HG02571 (cell line): Measurements from ENCODE around the gene GFRA4.

Experiments used
- ATAC-seq: cut with Tn5 transposase; IDR thresholded peaks from one replicate; pipeline ENCODE4 v1.9.1; 2021; ENCODE audit warnings: mild to moderate bottlenecking, moderate library complexity; ENCODE audit not compliant: unreplicated experiment

Gene GFRA4

DNA sequence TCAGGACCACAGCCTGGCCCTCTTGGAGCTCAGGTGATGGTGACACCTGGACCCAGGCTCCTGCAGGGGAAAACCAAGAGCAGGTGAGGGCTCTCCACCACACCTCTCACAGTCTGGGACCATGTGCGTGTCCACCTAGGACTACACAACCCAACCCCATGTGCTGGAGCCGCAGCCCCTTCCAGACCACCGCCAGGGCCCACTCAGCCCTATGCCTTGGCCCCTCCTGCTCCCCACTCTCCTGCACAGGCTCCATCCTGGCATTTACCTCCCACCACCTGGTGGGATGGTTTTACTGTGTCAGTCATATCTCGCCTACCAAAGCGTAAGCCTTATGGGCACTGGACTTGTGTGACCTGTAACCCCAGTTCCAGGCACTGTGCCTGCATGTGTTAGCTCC lies 31.7 kb upstream of the GFRA4 start:
- no peak for ATAC-seq

DNA sequence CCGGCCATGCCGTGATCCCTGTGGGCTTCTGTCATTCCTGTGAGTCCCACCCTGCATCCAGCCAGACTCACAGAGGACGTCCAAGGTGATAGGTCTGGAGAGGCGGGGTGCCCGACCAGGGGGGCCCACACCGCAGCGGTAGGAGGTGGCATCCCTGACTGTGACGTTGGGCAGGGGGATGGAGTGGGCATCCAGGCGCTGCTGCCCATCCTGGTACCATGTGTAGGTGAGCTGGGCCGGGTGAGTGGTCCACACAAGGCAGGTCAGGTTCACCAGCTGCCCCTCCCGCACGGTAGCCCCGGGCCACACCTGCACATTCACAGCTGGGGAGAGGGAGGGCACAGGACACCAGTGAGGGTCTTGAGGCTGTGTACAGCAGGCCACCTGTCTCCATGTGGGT lies 30.2 kb upstream of the GFRA4 start:
- ATAC-seq: no peak

DNA sequence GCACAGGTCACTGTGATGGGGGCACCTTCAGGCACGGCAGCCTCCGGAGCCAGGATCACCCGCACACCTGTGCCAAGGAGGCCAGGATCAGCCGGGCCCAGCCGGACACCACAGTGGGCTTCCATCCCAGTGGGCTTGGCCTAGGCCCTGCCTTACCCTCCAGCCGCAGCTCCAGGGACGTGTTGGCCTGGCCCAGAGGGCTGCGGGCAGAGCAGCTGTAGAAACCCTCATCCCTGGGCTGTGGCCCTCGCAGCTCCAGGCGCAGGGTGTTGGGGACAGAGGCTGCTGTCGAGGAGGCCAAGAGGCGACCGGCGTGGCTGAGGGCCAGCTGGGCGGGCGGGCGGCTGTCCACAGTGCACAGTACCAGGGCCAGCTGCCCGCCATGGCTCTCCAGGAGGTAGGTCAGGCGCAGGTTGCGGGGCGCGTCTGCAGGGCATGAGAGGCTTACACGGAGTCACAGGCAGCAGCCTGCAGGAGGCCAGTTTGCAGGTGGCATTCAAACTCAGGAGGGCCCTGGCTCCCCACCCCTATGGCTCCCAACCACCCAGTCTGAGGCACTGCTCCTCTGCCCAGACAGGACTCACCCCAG lies 29.6 kb upstream of the GFRA4 start:
- ATAC-seq: no peak

DNA sequence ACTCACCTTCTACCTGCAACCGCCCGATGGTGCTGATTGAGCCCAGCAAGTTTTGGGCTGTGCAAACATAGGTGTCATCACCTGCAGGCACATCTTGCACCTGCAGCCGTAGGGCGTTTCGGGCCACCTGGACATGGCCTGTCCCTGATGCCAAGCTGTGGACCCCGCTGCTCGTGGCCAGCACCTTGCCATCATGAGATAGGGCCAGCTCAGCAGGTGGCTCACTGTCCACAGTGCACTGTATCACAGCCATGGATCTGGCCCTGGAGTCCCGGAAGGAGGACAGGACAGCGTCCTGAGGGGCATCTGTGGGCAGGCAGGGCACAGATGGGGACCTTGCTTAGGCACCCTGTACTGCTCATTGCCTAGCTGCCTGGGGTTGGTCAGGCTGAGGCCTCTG lies 28.7 kb upstream of the GFRA4 start:
- no peak for ATAC-seq

DNA sequence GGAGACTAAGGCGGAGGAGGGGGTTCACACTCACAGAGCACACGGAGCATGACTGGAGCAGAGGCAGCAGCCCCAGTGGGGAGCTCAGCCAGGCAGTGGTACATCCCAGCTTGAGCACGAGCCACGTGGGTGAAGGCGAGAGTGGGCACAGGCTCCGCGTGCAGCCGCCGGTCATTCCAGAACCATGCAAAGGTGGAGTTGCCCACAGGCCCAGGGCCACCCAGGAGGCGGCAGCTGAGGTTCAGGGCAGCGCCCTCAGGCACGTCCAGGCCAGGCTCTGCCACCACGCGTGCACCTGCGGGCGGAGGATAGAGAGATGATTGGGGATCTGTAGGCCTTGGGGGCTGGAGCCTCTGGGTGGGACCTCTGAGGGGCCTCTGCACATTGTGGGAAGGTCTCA lies 28.1 kb upstream of the GFRA4 start:
- no peak for ATAC-seq

DNA sequence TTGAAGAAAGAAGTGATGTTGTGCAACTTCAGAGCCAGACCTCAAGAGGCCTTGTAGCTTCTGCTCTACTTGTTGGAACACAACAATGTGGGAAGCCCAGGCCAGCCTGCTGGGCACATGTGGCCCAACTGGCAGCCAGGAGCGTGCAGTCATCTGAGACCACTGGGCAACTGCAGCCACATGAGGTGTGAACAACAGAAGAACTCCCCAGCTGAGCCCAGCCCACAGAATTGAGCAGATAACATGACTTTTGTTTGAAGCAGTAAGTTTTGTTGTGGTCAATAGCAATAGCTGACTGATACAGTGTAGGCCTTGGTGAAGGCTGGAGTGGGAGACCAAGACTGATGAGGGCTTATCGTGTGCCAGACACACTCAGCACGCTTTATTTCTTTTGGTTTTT lies 27.2 kb upstream of the GFRA4 start:
- ATAC-seq: no peak

DNA sequence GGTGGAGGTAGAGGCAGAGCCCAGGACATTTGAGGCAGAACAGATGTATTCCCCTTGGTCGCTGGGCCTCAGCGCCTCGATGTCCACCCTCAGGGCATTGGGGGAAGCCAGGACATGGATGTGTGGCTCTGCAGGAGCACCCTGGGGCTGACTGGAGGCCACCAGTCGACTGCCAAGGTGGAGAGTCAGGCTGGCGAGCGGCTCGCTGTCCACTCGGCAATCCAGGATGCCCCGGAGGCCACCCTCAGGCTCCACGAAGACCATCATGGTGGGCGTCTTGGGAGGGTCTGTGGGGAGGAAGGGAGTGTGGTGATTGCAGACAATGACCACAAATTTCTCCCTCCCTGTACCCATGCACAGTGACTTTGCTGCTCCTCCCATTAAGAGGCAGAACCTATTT lies 26.8 kb upstream of the GFRA4 start:
- ATAC-seq: no peak

DNA sequence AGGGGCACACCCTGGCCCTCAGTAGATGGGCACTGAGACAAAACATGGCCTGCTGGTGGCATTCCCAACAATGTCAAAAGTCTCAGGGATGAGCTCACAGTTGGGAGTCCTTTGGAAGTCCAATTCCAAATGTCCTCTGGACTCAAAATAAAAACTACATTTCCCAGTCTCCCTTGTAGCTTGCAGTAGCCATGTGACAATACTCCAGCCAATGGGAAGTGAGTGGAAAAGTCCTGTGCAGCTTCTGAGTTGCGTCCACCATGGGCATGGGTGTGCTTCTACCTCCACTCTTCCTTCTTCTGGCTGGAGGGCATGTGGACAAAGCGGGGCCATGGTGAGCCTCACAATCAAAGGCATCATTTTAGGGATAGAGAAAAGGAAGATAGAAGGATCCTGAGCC lies 24.5 kb upstream of the GFRA4 start:
- ATAC-seq: no peak

DNA sequence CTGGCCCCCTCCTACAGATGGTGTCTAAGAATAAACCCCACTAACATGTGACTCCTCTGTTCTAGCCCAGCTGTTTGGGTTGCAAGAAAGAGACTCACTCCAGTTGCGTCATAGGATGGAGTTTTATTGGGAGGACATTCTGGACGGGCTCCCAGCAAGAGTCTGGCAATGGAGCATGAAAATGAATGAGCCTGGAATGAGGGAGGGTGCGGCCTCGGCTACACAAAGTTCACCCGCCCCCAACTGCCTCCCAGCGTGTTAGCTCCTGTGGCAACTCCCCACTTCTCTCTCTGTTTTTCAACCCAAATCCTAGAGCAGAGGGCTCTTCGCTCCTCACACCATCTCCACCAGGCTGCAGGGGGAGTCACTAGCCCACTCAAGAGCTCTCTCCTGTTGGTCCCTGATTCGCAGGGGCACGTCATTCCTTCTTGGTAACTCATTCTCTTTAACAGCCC lies 23.7 kb upstream of the GFRA4 start:
- ATAC-seq: no peak

DNA sequence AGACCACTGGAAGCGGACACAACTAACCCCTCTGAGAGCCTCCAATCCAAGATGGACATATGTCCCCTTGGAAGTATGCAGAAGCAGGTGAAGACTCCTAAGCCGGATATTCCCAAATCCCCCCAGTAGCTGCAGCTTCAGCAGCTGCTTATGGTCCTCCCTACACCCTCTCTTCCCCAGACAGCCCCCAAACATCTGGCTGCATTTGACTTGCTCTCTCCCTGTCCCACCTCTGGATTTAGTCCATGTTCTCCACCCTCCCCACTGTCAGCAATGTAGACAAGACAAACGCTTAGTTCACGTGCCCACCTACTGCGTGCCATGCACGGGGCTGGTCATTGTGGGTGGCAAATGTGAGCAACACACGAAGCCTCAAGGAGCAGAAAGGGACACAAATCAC lies 23.2 kb upstream of the GFRA4 start:
- ATAC-seq: no peak

DNA sequence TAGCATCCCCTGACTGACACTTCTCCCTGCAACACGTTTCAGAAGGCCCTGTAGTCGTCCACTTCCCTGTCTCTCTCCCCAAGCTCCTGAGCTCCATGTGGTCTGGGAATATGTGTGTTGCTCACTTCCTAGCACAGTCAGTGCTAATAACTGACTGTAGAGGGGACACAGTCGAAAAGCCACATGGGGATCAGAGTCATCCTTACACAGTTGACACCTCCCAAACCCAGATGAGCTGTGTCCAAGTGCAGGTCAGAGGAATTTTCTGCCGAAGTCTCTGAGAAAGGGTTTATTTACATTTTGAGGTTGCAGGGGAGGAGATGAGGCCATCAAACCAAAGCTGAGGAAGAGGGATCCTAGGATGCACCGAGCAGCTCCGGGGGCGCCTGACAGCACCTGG lies 22.1 kb upstream of the GFRA4 start:
- ATAC-seq: no peak

DNA sequence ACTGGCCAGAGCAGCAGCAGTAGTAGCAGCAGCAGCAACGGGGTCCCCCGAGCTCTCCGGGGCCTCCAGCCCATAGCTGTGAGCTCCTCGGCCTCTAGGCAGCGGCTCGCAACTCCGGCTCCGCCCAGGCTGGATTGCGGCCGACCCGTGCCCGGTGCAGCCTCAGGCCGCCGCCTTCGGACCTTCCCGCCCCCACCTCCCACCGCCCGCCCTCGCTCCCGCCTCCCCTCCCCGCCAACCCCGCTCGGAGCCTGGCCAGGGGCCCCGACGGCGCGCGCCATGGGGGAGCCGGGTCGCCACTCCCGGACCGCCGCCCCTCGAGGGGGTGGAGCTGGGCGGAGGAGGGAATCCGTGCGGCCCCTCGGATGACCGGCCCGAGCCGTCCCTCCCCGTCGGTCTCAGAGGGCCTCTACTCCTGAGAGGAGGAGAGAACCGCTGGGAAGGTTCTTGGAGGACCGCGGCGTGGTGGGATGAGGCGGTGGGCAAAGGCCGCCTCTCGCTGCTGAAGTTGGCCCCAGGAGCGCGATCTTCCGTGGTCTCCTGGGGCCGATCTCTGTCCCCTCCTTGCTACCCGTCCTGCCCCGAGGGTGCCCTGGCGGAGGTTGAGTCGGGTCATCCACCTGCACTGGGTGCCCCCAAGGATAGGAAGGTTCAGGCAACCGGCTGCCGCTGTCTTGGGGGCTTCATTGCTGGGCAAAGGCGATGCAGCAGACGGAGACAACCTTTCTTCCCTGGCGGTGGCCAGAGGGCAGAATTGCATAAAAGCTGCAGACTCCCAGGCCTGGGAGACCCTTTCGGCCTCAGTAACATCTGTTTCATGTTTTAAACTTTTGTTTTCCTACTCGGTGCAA lies 19.0 kb upstream of the GFRA4 start, which contains the start of gene ADAM33:
Gene ADAM33, minus strand, starts transcription at position 80 of the 851 bp plus-strand sequence. Its CDS starts 6 bp downstream, at position 74.
- ATAC-seq: no peak

DNA sequence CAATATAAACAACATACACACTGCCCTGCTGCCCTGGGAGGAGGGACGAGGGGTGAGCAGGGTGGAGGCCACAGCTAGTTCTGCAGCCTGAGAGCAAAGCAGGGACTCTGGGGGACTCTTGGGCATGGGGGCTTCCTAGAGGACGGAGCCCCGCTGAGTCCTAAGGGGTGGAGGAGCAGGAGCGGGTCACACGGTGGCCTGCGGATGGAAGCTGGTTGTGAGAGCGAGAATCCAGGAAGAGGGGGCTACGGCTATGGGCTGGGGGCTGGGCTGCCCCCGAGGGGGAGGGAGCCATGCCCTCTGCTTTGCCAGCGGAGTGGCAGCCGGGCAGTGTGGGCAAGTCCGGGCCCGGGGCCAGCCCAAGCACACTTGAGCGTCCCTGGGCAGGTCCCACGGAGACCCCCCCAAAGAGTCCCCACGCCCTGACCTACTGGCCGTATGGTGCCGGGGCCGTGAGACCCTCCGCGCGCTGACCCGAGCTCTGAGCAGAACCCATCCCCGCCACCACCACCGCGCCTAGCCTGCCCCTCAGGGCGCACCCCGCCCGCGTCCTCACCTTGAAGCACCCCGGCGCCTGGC lies 18.2 kb upstream of the GFRA4 start:
- ATAC-seq: no peak

DNA sequence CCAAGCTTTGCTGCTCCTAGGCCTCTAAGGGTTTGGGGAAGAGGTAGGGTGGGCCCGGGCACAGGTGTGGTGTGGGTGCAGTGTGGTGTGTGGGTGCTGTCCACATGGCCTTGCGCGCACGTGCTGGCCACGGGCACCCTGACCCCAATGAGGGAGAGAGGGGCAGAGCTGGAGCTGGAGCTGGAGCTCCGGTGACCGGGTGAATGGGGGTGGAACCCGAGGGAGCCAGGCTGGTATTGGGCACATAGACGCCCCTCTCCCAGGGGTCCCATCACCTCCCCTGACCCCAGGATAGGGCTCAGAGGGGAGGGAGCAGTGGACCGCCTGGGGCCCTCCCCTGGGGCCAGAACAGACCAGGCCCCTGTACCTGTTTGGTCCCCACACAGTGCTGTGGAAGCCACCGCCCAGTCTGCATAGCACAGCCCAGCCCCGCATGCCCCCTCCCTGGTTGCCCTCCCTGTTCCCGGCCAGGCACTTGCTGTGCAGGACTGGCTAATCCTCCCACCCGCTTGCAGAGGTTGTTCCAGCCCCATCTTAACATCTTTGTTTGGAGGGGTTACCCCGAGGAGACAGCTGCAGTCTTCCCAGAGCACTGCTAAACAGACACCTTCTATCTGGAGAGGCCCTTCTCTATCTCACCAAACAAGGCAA lies 17.6 kb upstream of the GFRA4 start:
- no peak for ATAC-seq

DNA sequence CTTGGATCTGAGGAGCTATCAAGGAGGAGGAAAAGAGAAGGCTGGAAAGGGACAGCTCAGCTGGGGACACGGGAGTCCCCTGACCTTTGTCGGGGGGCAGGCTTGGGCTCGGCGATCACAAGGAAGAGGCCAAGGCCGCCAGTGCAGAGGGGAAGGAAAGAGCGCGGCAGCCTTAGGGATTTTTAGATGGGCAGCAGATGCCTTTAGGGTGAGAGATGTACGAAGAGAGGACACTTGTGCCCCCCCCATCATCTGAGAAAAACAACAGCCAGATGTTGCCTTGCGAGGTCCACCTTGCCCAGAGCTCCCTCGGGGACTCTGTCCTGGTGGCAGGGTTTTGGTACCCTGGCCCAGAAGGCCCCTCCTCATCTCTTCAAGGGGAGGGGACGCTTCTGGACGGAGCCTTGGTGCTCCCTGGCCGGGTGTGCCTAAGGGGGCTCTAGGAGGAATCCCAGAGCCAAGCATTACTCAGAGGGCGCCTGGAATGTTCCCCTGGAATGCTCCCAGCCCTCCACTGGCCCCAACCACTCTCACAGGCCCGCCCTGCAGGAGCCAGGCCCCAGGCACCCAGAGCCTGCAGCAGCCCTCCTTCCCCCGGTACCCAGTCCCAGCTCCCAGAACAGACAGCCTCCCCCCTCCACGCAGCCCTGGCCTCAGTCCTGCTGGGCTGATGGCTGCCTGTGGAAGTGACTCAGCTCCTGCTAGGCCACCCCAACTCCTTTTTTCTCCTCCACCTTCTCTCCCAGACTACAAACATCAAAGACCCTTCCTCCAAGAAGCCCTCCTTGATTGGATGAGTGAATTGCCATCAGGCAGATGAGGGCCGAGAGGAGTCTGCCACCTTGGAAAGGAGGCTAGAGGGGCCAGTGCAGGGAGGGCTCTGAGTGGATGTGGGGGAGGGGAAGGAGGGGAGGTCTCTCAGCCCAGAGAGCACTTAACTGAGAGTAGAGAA lies 16.8 kb upstream of the GFRA4 start:
- no peak for ATAC-seq

DNA sequence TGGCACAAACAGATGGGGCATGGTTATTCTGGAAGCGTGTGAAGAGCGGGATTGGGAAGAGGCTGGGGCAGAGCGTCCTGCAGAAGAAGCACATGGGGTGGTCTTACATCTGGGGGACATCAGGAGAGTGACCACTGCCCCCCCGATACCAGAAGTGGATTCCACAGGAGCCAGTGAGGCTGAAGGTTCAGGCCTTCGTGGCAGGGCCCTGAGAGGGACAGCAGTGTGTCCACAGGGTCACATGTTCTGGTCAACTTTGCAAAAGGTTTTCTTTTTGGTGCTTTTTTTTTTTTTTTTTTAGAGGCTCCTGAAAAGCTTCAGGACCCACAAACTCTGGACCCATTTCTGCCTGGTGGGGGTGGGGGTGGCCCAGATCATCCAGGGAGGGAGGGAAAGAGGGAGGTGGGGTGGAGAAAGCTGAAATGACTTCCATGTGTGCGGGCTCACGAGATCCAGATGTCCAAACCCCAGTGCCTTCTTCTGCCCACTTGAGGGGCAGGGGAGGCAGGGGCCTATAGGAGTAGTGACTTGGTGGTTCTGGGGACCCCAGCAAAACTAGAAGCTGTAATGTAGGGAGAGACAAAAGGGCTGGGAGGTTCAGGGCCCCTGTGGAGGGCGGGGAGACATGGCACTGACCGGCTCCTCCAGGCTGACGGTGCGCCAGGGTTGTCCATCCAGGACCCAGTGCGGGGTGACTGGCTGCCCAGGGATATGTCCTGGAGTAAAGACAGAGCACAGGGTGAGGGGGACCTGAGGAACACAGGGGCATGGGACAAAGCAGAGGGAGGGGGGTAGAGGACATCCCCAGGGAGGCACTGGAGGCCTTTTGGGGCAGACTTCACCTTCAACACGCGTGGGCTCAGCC lies 15.9 kb upstream of the GFRA4 start:
- ATAC-seq: no peak

DNA sequence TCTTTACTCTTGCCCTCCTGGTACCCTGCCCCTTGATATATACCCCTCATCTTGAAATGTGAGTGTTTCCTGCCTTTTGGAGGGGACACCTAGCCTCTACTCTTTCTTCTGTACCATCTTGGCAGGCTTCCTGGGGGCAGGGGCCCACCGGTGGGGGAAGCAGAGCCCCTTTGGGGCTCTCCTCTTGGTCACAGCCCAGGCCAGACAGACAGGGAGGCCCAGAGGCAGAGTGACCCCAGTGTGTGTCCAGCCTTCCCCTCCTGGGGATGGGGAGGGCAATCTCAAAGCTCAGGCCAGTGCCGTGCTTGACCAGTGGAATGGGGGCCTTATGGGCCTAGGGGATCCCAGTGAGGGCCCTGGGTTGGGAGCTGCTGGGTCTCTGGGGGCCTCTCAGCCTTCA lies 15.0 kb upstream of the GFRA4 start:
- ATAC-seq: no peak

DNA sequence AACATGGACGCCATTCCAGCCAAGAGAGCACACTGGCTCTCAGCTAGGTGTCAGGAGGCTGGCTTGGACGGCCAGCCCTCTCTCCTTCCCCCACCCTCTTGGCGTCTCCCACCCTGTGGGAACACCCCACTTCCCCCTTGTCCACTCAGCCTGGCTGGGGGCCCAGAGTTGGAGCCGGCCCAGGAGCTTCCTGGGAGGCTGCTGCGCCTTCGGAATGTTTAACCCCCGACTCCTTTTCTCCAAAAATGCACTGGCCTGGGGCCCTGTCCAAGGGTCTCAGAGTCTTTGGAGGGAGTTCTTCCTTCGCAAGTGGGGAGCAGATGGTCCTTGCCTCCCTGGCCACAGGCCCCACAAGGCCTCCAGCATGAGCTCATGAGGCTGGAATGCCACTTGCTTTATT lies 14.5 kb upstream of the GFRA4 start:
- no peak for ATAC-seq
